Mononuclear cell (primary cell): ENCODE measurements around the gene SPDYE4. TPM values are rescaled to one million over a fixed set of nuclear protein-coding genes. Genes with fewer than 3 reads are reported as not detected.

Experiments
- H3K27me3 ChIP-seq: 2 replicates; pipeline ENCODE4 v1.6.0; 2011; ENCODE audit warnings: low read length, control low read depth; ENCODE audit not compliant: insufficient read depth
- H3K4me1 ChIP-seq: 2 replicates; pipeline ENCODE4 v1.5.1; 2011; ENCODE audit warnings: mild to moderate bottlenecking, low read length, control low read depth; ENCODE audit not compliant: insufficient read depth
- H3K4me3 ChIP-seq: 2 replicates; pipeline ENCODE4 v1.5.1; 2011; ENCODE audit warnings: mild to moderate bottlenecking, low read length, moderate library complexity
- H3K9me3 ChIP-seq: 2 replicates; pipeline ENCODE4 v1.5.1; 2011; ENCODE audit warnings: low read depth, mild to moderate bottlenecking, control low read depth, low read length
- total RNA-seq: library from RNA; depleted of rRNA; stranded (reverse); fragments of >200 nt; gene quantifications from one replicate; pipeline ENCODE4 v1.2.3, GENCODE V29; 2012

The SPDYE4 gene
- total RNA-seq, 1 donor, result not detected

GRCh38 chr17:8718001-8718563 is 40.3 kb downstream of the SPDYE4 start:
- H3K4me1 ChIP-seq, result no peaks in the 10 kb centered on the region
- no peaks in the 10 kb centered on the region for H3K9me3 ChIP-seq
- no peaks in the 10 kb centered on the region for H3K27me3 ChIP-seq
- no peak overlapping the region for H3K4me3 ChIP-seq

GRCh38 chr17:8713878-8714277 is 44.5 kb downstream of the SPDYE4 start:
- H3K4me1 ChIP-seq, result no peaks in the 10 kb centered on the region
- no peaks in the 10 kb centered on the region for H3K9me3 ChIP-seq
- no peak overlapping the region for H3K4me3 ChIP-seq
- H3K27me3 ChIP-seq, result no peaks in the 10 kb centered on the region

GRCh38 chr17:8713315-8713714 is 45.0 kb downstream of the SPDYE4 start:
- Histone ChIP-seq H3K4me1 (no peaks in the 10 kb centered on the region), H3K4me3 (no peak overlapping the region), H3K9me3 (no peaks in the 10 kb centered on the region), H3K27me3 (no peaks in the 10 kb centered on the region)

GRCh38 chr17:8712698-8713097 is 45.6 kb downstream of the SPDYE4 start:
- Histone ChIP-seq H3K4me1 (no peaks in the 10 kb centered on the region), H3K9me3 (no peaks in the 10 kb centered on the region), H3K27me3 (no peaks in the 10 kb centered on the region), H3K4me3 (no peak overlapping the region)

GRCh38 chr17:8711291-8711690 is 47.1 kb downstream of the SPDYE4 start:
- H3K9me3 ChIP-seq, result no peaks in the 10 kb centered on the region
- H3K4me3 ChIP-seq, result no peak overlapping the region
- H3K4me1 ChIP-seq, result no peaks in the 10 kb centered on the region
- H3K27me3 ChIP-seq, result no peaks in the 10 kb centered on the region

GRCh38 chr17:8710813-8711212 is 47.5 kb downstream of the SPDYE4 start:
- Histone ChIP-seq H3K4me3 (no peak overlapping the region), H3K4me1 (no peaks in the 10 kb centered on the region), H3K9me3 (no peaks in the 10 kb centered on the region), H3K27me3 (no peaks in the 10 kb centered on the region)

GRCh38 chr17:8709006-8709405 is 49.3 kb downstream of the SPDYE4 start:
- no peaks in the 10 kb centered on the region for H3K27me3 ChIP-seq
- H3K4me3 ChIP-seq, result no peak overlapping the region
- H3K4me1 ChIP-seq, result no peaks in the 10 kb centered on the region
- H3K9me3 ChIP-seq, result no peaks in the 10 kb centered on the region

GRCh38 chr17:8708025-8708461 is 50.3 kb downstream of the SPDYE4 start:
- Histone ChIP-seq H3K27me3 (no peaks in the 10 kb centered on the region), H3K4me1 (no peaks in the 10 kb centered on the region), H3K9me3 (no peaks in the 10 kb centered on the region), H3K4me3 (no peak overlapping the region)

- Histone ChIP-seq H3K4me3 (no peak overlapping the region), H3K4me1 (no peaks in the 10 kb centered on the region), H3K27me3 (no peaks in the 10 kb centered on the region), H3K9me3 (no peaks in the 10 kb centered on the region)
Measured at GRCh38 chr17:8707332-8708024, 50.9 kb downstream of the SPDYE4 start.

- no peak overlapping the region for H3K4me3 ChIP-seq
Measured at GRCh38 chr17:8706431-8706830, 51.9 kb downstream of the SPDYE4 start.

GRCh38 chr17:8705427-8705826 is 52.9 kb downstream of the SPDYE4 start:
- H3K4me1 ChIP-seq, result no peaks in the 10 kb centered on the region
- H3K27me3 ChIP-seq, result no peaks in the 10 kb centered on the region

More at GRCh38 chr17:8706431-8706830, 51.9 kb downstream of the SPDYE4 start:
- no peaks in the 10 kb centered on the region for H3K27me3 ChIP-seq
- H3K4me1 ChIP-seq, result no peaks in the 10 kb centered on the region
- H3K9me3 ChIP-seq, result no peaks in the 10 kb centered on the region

GRCh38 chr17:8703001-8703400 is 55.3 kb downstream of the SPDYE4 start:
- no peaks in the 10 kb centered on the region for H3K4me1 ChIP-seq
- H3K4me3 ChIP-seq, result no peak overlapping the region
- H3K9me3 ChIP-seq, result no peaks in the 10 kb centered on the region
- no peaks in the 10 kb centered on the region for H3K27me3 ChIP-seq

More at GRCh38 chr17:8705427-8705826, 52.9 kb downstream of the SPDYE4 start:
- Histone ChIP-seq H3K9me3 (no peaks in the 10 kb centered on the region), H3K4me3 (no peak overlapping the region)

- no peaks in the 10 kb centered on the region for H3K9me3 ChIP-seq
- no peaks in the 10 kb centered on the region for H3K27me3 ChIP-seq
- no peak overlapping the region for H3K4me3 ChIP-seq
- no peaks in the 10 kb centered on the region for H3K4me1 ChIP-seq
Measured at GRCh38 chr17:8701754-8702153, 56.6 kb downstream of the SPDYE4 start.

GRCh38 chr17:8701221-8701620 is 57.1 kb downstream of the SPDYE4 start:
- H3K4me1 ChIP-seq, result no peaks in the 10 kb centered on the region
- no peak overlapping the region for H3K4me3 ChIP-seq
- no peaks in the 10 kb centered on the region for H3K27me3 ChIP-seq
- no peaks in the 10 kb centered on the region for H3K9me3 ChIP-seq
